ENCODE data around the gene SLC6A9. TPM values are rescaled to one million over a fixed set of nuclear protein-coding genes. Genes with fewer than 3 reads are reported as not detected.

SLC6A9 gene
- total RNA-seq, 2 experiments from 2014 or later, result 8.2 to 21.8 TPM

- no peaks in the 10 kb centered on the region for H4K20me1 ChIP-seq (ENCODE audit: insufficient read depth, low read length)
- no peaks in the 10 kb centered on the region for H3K9me2 ChIP-seq (ENCODE audit: insufficient read depth, low read length)
- H3K4me3 ChIP-seq (ENCODE audit: low read depth, low read length, poor library complexity, severe bottlenecking), result no peak overlapping the region
- H3K9me3 ChIP-seq (ENCODE audit: low read length), result no peaks in the 10 kb centered on the region
- no peaks in the 10 kb centered on the region for H3K79me2 ChIP-seq (ENCODE audit: insufficient read depth, low read depth, low read length)
- POLR2A ChIA-PET, result interaction anchor here (0.6 to 0.7 kb wide), 3 partner anchors 14 to 327 kb away, joined by 4 to 6 read pairs (median 6); no protein-coding TSS in a partner anchor
- H3K4me2 ChIP-seq (ENCODE audit: low read length), result peak overlapping the region; percentile 18
- H3K4me1 ChIP-seq (ENCODE audit: insufficient read depth, low read length, poor library complexity, severe bottlenecking), result peaks cover 44% of the 10 kb centered on the region
- no peak overlapping the region for H2AFZ ChIP-seq (ENCODE audit: low read length)
- TF ChIP-seq EZH2phosphoT487 (IDR thresholded peaks at IDR 0.05; ENCODE audit: borderline replicate concordance, low read depth, low read length), result no peak
- no peak for TF ChIP-seq CTCF (conservative IDR thresholded peaks at IDR 0.05; ENCODE audit: low read length)
- CTCF ChIA-PET (ENCODE audit: unreplicated experiment), result interaction anchor here (0.8 kb wide), 1 partner anchor 11 kb away, joined by 3 read pairs; no protein-coding TSS in a partner anchor
- no peak overlapping the region for H3K27ac ChIP-seq (ENCODE audit: low read depth, low read length, poor library complexity, severe bottlenecking)
- intact Hi-C loops (cut with micrococcal nuclease; ENCODE audit: unreplicated experiment), result no loop called here
- H3K36me3 ChIP-seq (ENCODE audit: insufficient read depth, low read length), result no peaks in the 10 kb centered on the region
- no TSS peak for BruUV-seq (replicated peaks)
- DNase-seq (ENCODE audit: low spot score), result no peak
Measured at GRCh38 chr1:44024903-44025525, 6.2 kb downstream of the SLC6A9 start.

- Histone ChIP-seq H3K9me3 (ENCODE audit: low read length) (no peaks in the 10 kb centered on the region), H2AFZ (ENCODE audit: low read length) (no peak overlapping the region), H3K4me3 (ENCODE audit: low read depth, low read length, poor library complexity, severe bottlenecking) (no peak overlapping the region), H3K9me2 (ENCODE audit: insufficient read depth, low read length) (no peaks in the 10 kb centered on the region), H3K79me2 (ENCODE audit: insufficient read depth, low read depth, low read length) (no peaks in the 10 kb centered on the region), H3K27ac (ENCODE audit: low read depth, low read length, poor library complexity, severe bottlenecking) (no peak overlapping the region), H3K4me2 (ENCODE audit: low read length) (peak overlapping the region; percentile 18; the same call in 1 of the 2 replicates), H3K36me3 (ENCODE audit: insufficient read depth, low read length) (no peaks in the 10 kb centered on the region), H4K20me1 (ENCODE audit: insufficient read depth, low read length) (no peaks in the 10 kb centered on the region), H3K4me1 (ENCODE audit: insufficient read depth, low read length, poor library complexity, severe bottlenecking) (peaks cover 41% of the 10 kb centered on the region)
- DNase-seq (ENCODE audit: low spot score), result no peak
- TF ChIP-seq CTCF (conservative IDR thresholded peaks at IDR 0.05; ENCODE audit: low read length) (no peak), EZH2phosphoT487 (IDR thresholded peaks at IDR 0.05; ENCODE audit: borderline replicate concordance, low read depth, low read length) (no peak)
- intact Hi-C loops (cut with micrococcal nuclease; ENCODE audit: unreplicated experiment), result no loop called here
- ChIA-PET CTCF (ENCODE audit: unreplicated experiment) (no interaction called here), POLR2A (interaction anchor here (0.6 kb wide), 1 partner anchor 27 kb away, joined by 4 read pairs; no protein-coding TSS in a partner anchor)
- no TSS peak for BruUV-seq (replicated peaks)
Measured at GRCh38 chr1:44024031-44024902, 7.0 kb downstream of the SLC6A9 start.
